BE2C (cell line): Measurements from ENCODE around the gene SMAD7.

Source experiments
- DNase-seq: peaks from one replicate; pipeline ENCODE4 v3.0.0-alpha.2; 2020
- H3K27me3 ChIP-seq: fragments of 250-450 bp; sonication (Bioruptor Pico); 2 replicates; pipeline ENCODE4 v1.5.1; 2020; ENCODE audit warnings: mild to moderate bottlenecking
- H3K36me3 ChIP-seq: fragments of 250-450 bp; sonication (Bioruptor Pico); 2 replicates; pipeline ENCODE4 v1.5.1; 2020; ENCODE audit warnings: mild to moderate bottlenecking
- H3K4me1 ChIP-seq: fragments of 250-450 bp; sonication (Bioruptor Pico); 2 replicates; pipeline ENCODE4 v1.5.1; 2020
- H3K4me3 ChIP-seq: 2 replicates; pipeline ENCODE4 v1.5.1; 2011; ENCODE audit warnings: low read depth, low read length
- H3K9me3 ChIP-seq: fragments of 250-450 bp; sonication (Bioruptor Pico); 2 replicates; pipeline ENCODE4 v1.5.1; 2020
- CTCF ChIP-seq: IDR thresholded peaks from 2 replicates; pipeline ENCODE4 v1.5.1; 2012; ENCODE audit warnings: mild to moderate bottlenecking, low read depth, low read length

The SMAD7 gene

GRCh38 chr18:48982266-48982665 lies 31.5 kb upstream of the SMAD7 start:
- H3K27me3 ChIP-seq = no peaks in the 10 kb centered on the region
- H3K4me1 ChIP-seq = peaks cover 8% of the 10 kb centered on the region; the same call in 1 of the 2 replicates
- H3K4me3 ChIP-seq = no peak overlapping the region
- no peak for DNase-seq
- H3K9me3 ChIP-seq = no peaks in the 10 kb centered on the region
- no peaks in the 10 kb centered on the region for H3K36me3 ChIP-seq
- TF ChIP-seq CTCF = no peak

GRCh38 chr18:48979944-48980890 lies 29.5 kb upstream of the SMAD7 start:
- no peak for TF ChIP-seq CTCF

GRCh38 chr18:48977914-48978313 lies 27.1 kb upstream of the SMAD7 start:
- Histone ChIP-seq H3K9me3 (no peaks in the 10 kb centered on the region), H3K4me1 (peaks cover 6% of the 10 kb centered on the region; the same call in 1 of the 2 replicates), H3K4me3 (no peak overlapping the region), H3K36me3 (no peaks in the 10 kb centered on the region), H3K27me3 (no peaks in the 10 kb centered on the region)
- no peak for DNase-seq
- TF ChIP-seq CTCF = no peak

More at GRCh38 chr18:48979944-48980890, 29.5 kb upstream of the SMAD7 start:
- H3K9me3 ChIP-seq = no peaks in the 10 kb centered on the region
- no peak for DNase-seq
- H3K27me3 ChIP-seq = no peaks in the 10 kb centered on the region
- H3K36me3 ChIP-seq = no peaks in the 10 kb centered on the region
- peaks cover 8% of the 10 kb centered on the region; the same call in 1 of the 2 replicates for H3K4me1 ChIP-seq
- no peak overlapping the region for H3K4me3 ChIP-seq

- Histone ChIP-seq H3K9me3 (no peaks in the 10 kb centered on the region), H3K4me1 (peaks cover 3% of the 10 kb centered on the region; the same call in 1 of the 2 replicates), H3K36me3 (no peaks in the 10 kb centered on the region), H3K27me3 (no peaks in the 10 kb centered on the region), H3K4me3 (peak overlapping the region; percentile 62)
- peak; percentile 58 for DNase-seq
- TF ChIP-seq CTCF = no peak
These were observed 25.3 kb upstream of the SMAD7 start for GRCh38 chr18:48975817-48976649.

GRCh38 chr18:48975120-48975816 lies 24.5 kb upstream of the SMAD7 start:
- no peaks in the 10 kb centered on the region for H3K36me3 ChIP-seq
- H3K27me3 ChIP-seq = no peaks in the 10 kb centered on the region

More at GRCh38 chr18:48975120-48975816, 24.5 kb upstream of the SMAD7 start:
- Histone ChIP-seq H3K4me1 (peaks cover 3% of the 10 kb centered on the region; the same call in 1 of the 2 replicates), H3K9me3 (no peaks in the 10 kb centered on the region), H3K4me3 (peak overlapping the region; percentile 62)
- DNase-seq = no peak
- no peak for TF ChIP-seq CTCF
